SK-N-SH treated with all-trans-retinoic acid at 6 μM for 48 hours (cell line): ENCODE measurements around the gene PLPP6.
A peak's percentile ranks its signal among the peaks of the same experiment; 100 is the strongest.

Source experiments
- ATAC-seq: fragments of 200-7000 bp; cut with Tn5 transposase; 3 replicates; pipeline ENCODE4 v1.9.1; 2020; ENCODE audit warnings: mild to moderate bottlenecking, moderate library complexity
- ARNTL ChIP-seq: fragments of 450-650 bp; formaldehyde crosslinking; IDR thresholded peaks from 2 replicates; pipeline ENCODE4 v1.5.0; 2020; ENCODE audit warnings: low read depth, mild to moderate bottlenecking, moderate library complexity, borderline replicate concordance
- BACH2 ChIP-seq: fragments of 250-450 bp; sonication (Bioruptor Pico); IDR thresholded peaks from 2 replicates; pipeline ENCODE4 v1.9.0; 2021; ENCODE audit warnings: mild to moderate bottlenecking, borderline replicate concordance
- CREB5 ChIP-seq: fragments of 250-450 bp; sonication (Bioruptor Pico); IDR thresholded peaks from 2 replicates; pipeline ENCODE4 v1.5.1; 2020; ENCODE audit warnings: low read depth, mild to moderate bottlenecking, moderate library complexity
- CSDC2 ChIP-seq: fragments of 250-450 bp; sonication (Bioruptor Pico); IDR thresholded peaks from 2 replicates; pipeline ENCODE4 v1.5.0; 2020; ENCODE audit warnings: mild to moderate bottlenecking, moderate library complexity
- CSRNP3 ChIP-seq: fragments of 250-450 bp; sonication (Bioruptor Pico); IDR thresholded peaks from 2 replicates; pipeline ENCODE4 v1.5.1; 2021; ENCODE audit warnings: mild to moderate bottlenecking, moderate library complexity
- ESRRG ChIP-seq: fragments of 250-450 bp; sonication (Bioruptor Pico); IDR thresholded peaks from 2 replicates; pipeline ENCODE4 v1.6.1; 2021; ENCODE audit warnings: mild to moderate bottlenecking
- GLIS3 ChIP-seq: fragments of 250-450 bp; sonication (Bioruptor Pico); IDR thresholded peaks from 2 replicates; pipeline ENCODE4 v1.5.0; 2020; ENCODE audit warnings: mild to moderate bottlenecking, moderate library complexity
- ISL1 ChIP-seq: fragments of 250-450 bp; sonication (Bioruptor Pico); IDR thresholded peaks from 2 replicates; pipeline ENCODE4 v2.1.2; 2022; ENCODE audit warnings: mild to moderate bottlenecking, moderate library complexity
- OSR1 ChIP-seq: fragments of 250-450 bp; sonication (Bioruptor Pico); IDR thresholded peaks from 2 replicates; pipeline ENCODE4 v1.8.0; 2022; ENCODE audit warnings: moderate library complexity, mild to moderate bottlenecking, inconsistent platforms
- PATZ1 ChIP-seq: fragments of 250-450 bp; sonication (Bioruptor Pico); IDR thresholded peaks from 2 replicates; pipeline ENCODE4 v1.8.0; 2020; ENCODE audit warnings: mild to moderate bottlenecking, moderate library complexity, borderline replicate concordance
- POU6F1 ChIP-seq: fragments of 250-450 bp; sonication (Bioruptor Pico); IDR thresholded peaks from 2 replicates; pipeline ENCODE4 v1.8.0; 2021; ENCODE audit warnings: low read depth, mild to moderate bottlenecking, moderate library complexity, borderline replicate concordance
- PPARA ChIP-seq: fragments of 250-450 bp; sonication (Bioruptor Pico); IDR thresholded peaks from 2 replicates; pipeline ENCODE4 v1.5.0; 2020; ENCODE audit warnings: mild to moderate bottlenecking, borderline replicate concordance
- RARB ChIP-seq: fragments of 250-450 bp; sonication (Bioruptor Pico); IDR thresholded peaks from 2 replicates; pipeline ENCODE4 v1.8.0; 2021; ENCODE audit warnings: mild to moderate bottlenecking, moderate library complexity
- SNAI2 ChIP-seq: fragments of 250-450 bp; sonication (Bioruptor Pico); IDR thresholded peaks from 2 replicates; pipeline ENCODE4 v1.5.0; 2020; ENCODE audit warnings: mild to moderate bottlenecking, moderate library complexity
- TCF4 ChIP-seq: fragments of 250-450 bp; sonication (Bioruptor Pico); IDR thresholded peaks from 2 replicates; pipeline ENCODE4 v1.8.0; 2021; ENCODE audit warnings: mild to moderate bottlenecking, moderate library complexity, borderline replicate concordance
- TOX ChIP-seq: fragments of 250-450 bp; sonication (Bioruptor Pico); IDR thresholded peaks from 2 replicates; pipeline ENCODE4 v1.8.0; 2021; ENCODE audit warnings: mild to moderate bottlenecking, moderate library complexity, borderline replicate concordance
- TSHZ2 ChIP-seq: fragments of 250-450 bp; sonication (Bioruptor Pico); IDR thresholded peaks from 2 replicates; pipeline ENCODE4 v1.5.0; 2020; ENCODE audit warnings: mild to moderate bottlenecking, moderate library complexity
- ZC3H10 ChIP-seq: fragments of 250-450 bp; sonication (Bioruptor Pico); IDR thresholded peaks from 2 replicates; pipeline ENCODE4 v1.5.1; 2021; ENCODE audit warnings: mild to moderate bottlenecking, moderate library complexity
- ZFP3 ChIP-seq: fragments of 250-450 bp; sonication (Bioruptor Pico); IDR thresholded peaks from 2 replicates; pipeline ENCODE4 v1.5.0; 2020; ENCODE audit warnings: mild to moderate bottlenecking, moderate library complexity
- ZFP30 ChIP-seq: fragments of 450-650 bp; formaldehyde crosslinking; IDR thresholded peaks from 2 replicates; pipeline ENCODE4 v1.5.0; 2022; ENCODE audit warnings: mild to moderate bottlenecking, moderate library complexity
- ZNF70 ChIP-seq: fragments of 450-650 bp; formaldehyde crosslinking; IDR thresholded peaks from 2 replicates; pipeline ENCODE4 v1.5.0; 2020; ENCODE audit warnings: mild to moderate bottlenecking, moderate library complexity
- ZNF8 ChIP-seq: fragments of 450-650 bp; formaldehyde crosslinking; IDR thresholded peaks from 2 replicates; pipeline ENCODE4 v1.5.0; 2020; ENCODE audit warnings: mild to moderate bottlenecking, moderate library complexity

Gene PLPP6

GRCh38 chr9:4617752-4618151 lies 44.3 kb upstream of the PLPP6 start:
- ATAC-seq: no peak
- no peak for TF ChIP-seq ZFP3
- no peak for TF ChIP-seq POU6F1 (CRISPR knock-in tag)

- TF ChIP-seq TSHZ2 (CRISPR knock-in tag) (no peak), PPARA (CRISPR knock-in tag) (no peak), ZNF8 (CRISPR knock-in tag) (no peak), CSRNP3 (CRISPR knock-in tag) (no peak)
- TF ChIP-seq, all 23 proteins: peak for 0
- ATAC-seq: no peak
Measured at GRCh38 chr9:4618700-4619099, 43.4 kb upstream of the PLPP6 start.

- ATAC-seq: no peak
- no peak for TF ChIP-seq ISL1 (CRISPR knock-in tag)
- no peak for TF ChIP-seq ZC3H10
- TF ChIP-seq CREB5 (CRISPR knock-in tag): no peak
- TF ChIP-seq ZNF8 (CRISPR knock-in tag): no peak
- no peak for TF ChIP-seq BACH2 (CRISPR knock-in tag)
- TF ChIP-seq RARB (CRISPR knock-in tag): no peak
- no peak for TF ChIP-seq PATZ1 (CRISPR knock-in tag)
- TF ChIP-seq OSR1 (CRISPR knock-in tag): no peak
- TF ChIP-seq ZNF70 (CRISPR knock-in tag): no peak
- TF ChIP-seq TOX (CRISPR knock-in tag): no peak
- TF ChIP-seq TCF4 (CRISPR knock-in tag): no peak
- no peak for TF ChIP-seq SNAI2
- no peak for TF ChIP-seq ZFP30 (CRISPR knock-in tag)
Measured at GRCh38 chr9:4620057-4620765, 41.9 kb upstream of the PLPP6 start.

- TF ChIP-seq CSDC2 (CRISPR knock-in tag): no peak
- TF ChIP-seq OSR1 (CRISPR knock-in tag): no peak
- no peak for TF ChIP-seq RARB (CRISPR knock-in tag)
- no peak for TF ChIP-seq TCF4 (CRISPR knock-in tag)
- TF ChIP-seq ZFP3: no peak
- no peak for TF ChIP-seq ZFP30 (CRISPR knock-in tag)
- TF ChIP-seq TOX (CRISPR knock-in tag): no peak
- no peak for TF ChIP-seq ESRRG (CRISPR knock-in tag)
- no peak for TF ChIP-seq ARNTL (CRISPR knock-in tag)
- no peak for TF ChIP-seq TSHZ2 (CRISPR knock-in tag)
- TF ChIP-seq SNAI2: no peak
- TF ChIP-seq GLIS3 (CRISPR knock-in tag): no peak
- TF ChIP-seq ZNF70 (CRISPR knock-in tag): no peak
- peak; percentile 21; the same call in 1 of the 3 replicates for ATAC-seq
Measured at GRCh38 chr9:4620881-4621555, 41.1 kb upstream of the PLPP6 start.
